Activated T-helper 9 cell treated with anti-CD3 and anti-CD28 coated beads, Interleukin-2, amount 50 U/mL, for 16 hours (primary cell): ENCODE data around the gene SLC49A4.
"Not testable (repeated sequence)": the region's sequence is repeated elsewhere in the genome, so short reads cannot be mapped to it uniquely, and the experiment has no call there.

Experiments
- DNase-seq: peaks from one replicate; pipeline ENCODE4 v3.0.0-alpha.2; 2020; ENCODE audit warnings: low read depth

Gene SLC49A4, protein sequence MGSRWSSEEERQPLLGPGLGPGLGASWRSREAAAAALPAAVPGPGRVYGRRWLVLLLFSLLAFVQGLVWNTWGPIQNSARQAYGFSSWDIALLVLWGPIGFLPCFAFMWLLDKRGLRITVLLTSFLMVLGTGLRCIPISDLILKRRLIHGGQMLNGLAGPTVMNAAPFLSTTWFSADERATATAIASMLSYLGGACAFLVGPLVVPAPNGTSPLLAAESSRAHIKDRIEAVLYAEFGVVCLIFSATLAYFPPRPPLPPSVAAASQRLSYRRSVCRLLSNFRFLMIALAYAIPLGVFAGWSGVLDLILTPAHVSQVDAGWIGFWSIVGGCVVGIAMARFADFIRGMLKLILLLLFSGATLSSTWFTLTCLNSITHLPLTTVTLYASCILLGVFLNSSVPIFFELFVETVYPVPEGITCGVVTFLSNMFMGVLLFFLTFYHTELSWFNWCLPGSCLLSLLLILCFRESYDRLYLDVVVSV

DNA sequence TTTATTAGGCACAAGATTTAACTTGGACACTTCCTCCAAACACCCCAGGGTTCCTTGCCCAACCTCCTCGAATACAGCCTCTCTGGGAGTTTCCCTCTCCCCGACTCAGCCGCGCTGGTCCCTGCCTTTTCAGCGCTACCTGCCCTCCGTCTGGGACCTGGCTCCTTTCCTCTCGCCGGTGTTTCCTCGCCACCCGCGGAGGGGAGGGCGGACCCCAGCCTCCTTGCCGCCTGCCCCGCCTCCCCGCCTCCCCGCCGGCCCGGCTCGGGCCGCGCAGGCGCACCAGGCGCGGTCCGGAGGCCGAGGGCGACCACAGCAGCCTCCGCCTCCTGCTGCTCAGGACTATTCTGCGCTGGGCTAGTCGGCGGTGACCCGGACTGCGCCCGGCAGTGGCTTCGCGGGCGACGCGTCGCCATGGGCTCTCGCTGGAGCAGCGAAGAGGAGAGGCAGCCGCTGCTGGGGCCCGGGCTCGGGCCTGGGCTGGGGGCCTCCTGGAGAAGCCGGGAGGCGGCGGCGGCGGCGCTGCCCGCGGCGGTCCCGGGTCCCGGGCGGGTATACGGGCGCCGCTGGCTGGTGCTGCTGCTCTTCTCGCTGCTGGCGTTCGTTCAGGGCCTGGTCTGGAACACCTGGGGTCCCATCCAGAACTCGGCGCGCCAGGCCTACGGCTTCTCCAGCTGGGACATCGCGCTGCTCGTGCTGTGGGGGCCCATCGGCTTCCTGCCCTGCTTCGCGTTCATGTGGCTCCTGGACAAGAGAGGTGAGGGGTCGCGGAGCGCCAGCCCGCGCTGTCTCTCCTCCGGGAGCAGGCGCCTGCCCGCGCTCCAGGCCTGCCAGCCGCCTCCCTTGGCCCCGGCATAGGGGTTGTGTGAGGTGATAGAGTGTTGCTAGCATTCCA is at the start of gene SLC49A4:
Gene SLC49A4, plus strand, starts transcription at position 291 of the 895 bp plus-strand sequence. Its CDS starts 124 bp downstream, at position 415.
- DNase-seq, result peak; percentile 61

DNA sequence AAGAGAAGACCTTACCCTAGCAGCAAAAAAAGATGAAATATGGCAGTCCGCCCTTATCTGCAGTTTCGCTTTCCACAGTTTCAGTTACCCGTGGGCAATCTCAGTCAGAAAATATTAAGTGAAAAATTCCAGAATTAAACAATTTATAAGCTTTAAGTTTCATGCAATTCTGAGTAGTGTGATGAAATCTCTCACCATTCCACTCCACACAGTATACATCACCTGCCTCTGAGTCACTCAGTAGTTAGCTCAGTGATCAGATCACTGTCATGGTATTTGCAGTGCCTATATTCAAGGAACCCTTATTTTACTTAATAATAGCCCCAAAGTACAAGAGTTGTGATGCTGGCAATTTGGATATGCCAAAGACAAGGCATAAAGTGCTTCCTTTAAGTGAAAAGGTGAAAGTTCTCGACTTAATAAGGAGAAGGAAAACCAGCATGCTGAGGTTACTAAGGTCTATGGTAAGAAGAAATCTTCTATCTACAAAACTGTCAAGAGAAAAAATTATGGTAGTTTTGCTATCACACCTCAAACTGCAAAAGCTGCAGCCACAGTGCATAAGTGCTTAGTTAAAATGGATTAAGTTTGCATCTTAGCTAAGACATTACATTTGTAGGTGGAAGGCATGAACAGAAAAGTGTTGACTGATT is 49.4 kb upstream of the SLC49A4 start:
- DNase-seq, result no peak

- not testable (repeated sequence) for DNase-seq
Observed at GRCh38 chr3:122747295-122747694, 47.6 kb upstream of the SLC49A4 start.

DNA sequence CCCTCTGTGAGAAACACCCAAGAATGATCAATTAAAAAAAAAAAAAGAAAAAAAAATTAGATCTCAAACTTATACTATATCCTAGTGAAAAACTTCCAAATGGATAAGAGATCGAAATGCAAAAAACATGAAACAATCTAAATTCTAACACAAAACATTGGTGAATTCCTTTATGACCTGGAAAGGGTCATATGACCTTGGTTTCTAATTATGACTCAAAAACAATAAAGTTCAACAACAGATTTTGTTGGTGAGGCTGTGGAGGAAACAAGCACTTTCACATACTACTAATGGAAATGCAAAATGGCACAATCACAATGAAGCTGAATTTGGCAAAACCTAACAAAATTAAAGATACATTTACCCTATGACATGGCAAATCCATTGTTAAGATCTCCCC is 46.5 kb upstream of the SLC49A4 start:
- no peak for DNase-seq

- no peak for DNase-seq
Observed at GRCh38 chr3:122754929-122755328, 39.9 kb upstream of the SLC49A4 start.

- DNase-seq, result no peak
Observed at GRCh38 chr3:122755491-122755890, 39.4 kb upstream of the SLC49A4 start.

GRCh38 chr3:122758877-122759560 is 35.9 kb upstream of the SLC49A4 start:
- DNase-seq, result no peak

DNA sequence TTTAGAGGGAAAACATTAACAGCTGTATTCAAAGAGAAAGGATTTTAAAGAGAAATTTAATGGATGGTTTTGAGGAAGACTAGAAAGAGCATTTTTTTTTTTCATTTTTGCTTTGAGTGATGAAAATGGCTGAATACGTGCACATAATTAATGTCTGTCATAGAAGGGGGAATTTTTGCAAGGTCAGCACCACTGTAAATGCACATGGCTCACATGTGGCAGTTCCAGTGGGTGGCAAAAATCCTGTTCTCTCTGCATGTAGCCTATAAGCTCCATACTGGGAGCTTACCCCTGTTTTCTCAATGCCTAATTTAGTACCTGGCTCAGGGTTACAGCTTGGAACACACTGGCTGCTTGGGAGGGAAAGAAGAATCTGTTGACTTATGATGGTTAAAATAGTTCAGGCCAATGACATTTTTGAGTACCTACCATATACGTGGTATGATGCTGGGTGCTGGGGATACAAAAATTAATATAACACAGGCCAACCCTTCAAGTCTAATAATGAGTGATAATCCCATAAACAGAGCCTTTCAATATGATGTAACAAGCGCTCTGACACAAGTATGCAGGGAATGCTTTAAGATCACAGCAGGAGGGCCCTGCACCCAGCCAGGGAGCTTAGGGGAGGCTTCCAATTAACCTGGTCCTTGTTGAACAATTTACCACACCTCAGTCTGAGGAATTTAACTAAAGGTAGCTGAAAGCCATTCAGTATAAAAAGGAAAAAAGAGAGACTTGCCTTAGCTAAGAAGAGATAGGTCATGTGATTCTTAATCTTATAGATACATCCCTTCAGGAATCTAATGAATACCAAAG is 34.2 kb upstream of the SLC49A4 start:
- DNase-seq, result no peak

DNA sequence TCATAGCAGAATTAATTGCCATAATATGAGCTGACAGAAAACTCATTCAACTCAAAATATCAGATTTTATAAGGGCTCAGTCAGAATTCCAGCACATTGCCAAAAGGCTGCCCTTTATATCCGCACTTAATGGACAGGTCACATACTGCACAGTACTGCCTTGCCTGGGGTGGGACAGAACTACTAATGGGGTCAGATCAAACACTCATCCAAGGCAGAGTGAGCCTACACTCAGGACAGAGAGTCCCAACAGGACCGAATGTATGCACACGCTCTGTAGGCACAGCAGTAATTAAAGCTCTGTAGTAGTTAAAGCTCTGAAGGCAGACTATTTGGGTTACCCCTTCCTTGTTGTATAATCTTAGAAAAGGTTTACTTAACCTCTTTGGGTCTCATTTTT is 28.4 kb upstream of the SLC49A4 start:
- no peak for DNase-seq

- no peak for DNase-seq
Observed at GRCh38 chr3:122767540-122768372, 27.1 kb upstream of the SLC49A4 start.

DNA sequence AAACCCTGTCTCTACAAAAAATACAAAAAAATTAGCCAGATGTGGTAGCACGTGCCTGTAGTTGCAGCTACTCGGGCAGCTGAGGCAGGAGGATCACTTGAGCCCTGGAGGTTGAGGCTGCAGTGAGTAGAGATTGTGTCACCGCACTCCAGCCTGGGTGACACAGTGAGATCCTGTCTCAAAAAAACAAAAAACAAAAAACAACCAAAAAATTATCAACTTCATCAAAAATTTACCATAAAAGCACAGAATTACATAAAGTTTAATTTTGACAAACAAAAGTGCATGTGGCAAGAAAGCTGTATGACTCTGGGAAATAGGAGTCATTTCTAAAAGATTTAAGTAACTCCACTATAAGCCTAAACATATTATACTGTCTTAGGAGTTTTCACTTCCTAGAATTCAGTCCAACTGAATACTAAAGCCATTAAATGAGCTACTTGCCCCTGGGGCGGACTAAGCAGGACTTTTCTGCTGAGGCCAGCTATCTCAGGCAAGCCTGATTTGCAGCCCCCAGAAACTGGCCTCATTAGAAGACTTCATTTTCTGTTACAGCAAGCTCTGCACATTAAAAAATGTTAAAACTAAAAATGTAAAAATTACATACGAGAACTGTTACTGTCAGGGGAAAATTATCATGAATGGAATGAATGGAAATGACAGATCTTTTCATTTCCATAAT is 24.2 kb upstream of the SLC49A4 start:
- no peak for DNase-seq

DNA sequence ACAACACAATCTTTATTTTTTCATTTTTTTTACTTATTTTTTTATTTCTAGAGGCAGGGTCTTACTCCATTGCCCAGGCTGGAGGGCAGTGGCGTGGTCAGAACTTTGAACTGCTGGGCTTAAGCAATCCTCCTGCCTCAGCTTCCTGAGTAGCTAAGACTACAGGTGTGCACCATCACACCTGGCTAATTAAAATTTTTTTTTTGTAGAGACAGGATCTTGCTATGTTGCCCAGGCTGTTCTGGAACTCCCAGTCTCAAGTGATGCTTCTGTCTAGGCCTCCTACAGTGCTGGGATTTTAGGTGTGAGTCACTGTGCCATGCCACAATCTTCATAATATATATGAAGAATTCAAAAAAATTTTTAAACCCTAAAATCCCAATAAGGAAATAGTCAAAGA is 22.0 kb upstream of the SLC49A4 start:
- DNase-seq, result no peak

GRCh38 chr3:122773944-122774509 is 20.8 kb upstream of the SLC49A4 start:
- no peak for DNase-seq

DNA sequence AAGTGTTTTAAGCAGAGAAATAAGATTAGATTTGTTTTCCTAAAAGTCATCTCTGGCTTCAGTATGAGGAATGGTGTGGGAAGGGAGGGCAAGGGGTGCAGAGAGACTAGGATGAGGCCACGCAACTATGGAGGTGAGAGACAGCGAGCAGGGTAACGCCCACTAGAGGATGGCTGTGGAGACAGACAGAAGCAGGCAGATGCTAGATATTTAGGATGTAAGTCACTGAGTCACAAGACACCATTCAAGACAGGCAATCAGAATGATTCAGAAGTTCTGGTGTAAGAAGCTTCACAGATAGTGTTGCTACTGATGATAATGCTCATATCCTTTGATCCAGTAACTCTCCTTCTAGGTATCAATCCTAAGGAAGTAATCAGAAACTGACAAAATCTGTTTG is 20.3 kb upstream of the SLC49A4 start:
- no peak for DNase-seq

GRCh38 chr3:122776675-122777468 is 18.0 kb upstream of the SLC49A4 start:
- DNase-seq, result no peak

DNA sequence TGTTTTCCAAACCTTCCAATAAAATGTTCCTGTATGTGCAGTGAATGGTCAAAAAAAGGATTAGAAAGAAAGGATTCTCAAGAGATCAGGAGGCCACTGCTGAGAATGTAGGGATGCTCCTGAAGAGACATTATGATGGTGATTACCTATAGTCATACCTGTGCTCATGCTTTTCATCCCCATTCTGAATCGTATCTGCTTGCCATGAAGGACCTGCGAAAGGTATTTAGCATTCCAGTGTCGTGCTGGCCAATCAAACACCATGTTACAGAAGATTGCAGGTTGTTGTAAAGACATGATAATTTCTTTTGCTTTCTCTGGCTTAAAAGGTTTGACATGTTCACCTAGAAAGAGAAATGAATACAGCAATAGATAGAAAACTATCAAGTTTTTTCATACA is 17.3 kb upstream of the SLC49A4 start:
- DNase-seq, result no peak

DNA sequence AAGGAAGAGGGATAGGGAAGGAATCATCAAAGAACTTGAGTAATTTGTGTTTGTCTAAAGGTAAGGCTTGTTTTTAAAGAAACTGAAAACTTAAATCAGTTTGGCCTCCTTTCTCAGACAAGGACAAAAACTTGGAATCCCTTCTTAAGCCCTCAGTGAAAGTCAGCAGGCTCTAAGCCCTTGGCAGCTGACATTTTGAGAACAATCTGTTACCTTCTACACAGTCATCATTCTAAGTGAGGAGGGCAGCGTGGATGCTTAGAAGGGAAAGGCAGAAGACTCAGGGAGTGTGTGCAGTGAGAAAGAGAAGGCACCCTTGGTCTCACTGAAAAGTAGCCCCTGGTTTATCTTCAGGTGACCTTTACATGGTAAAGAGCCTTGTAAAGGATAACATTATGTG is 12.1 kb upstream of the SLC49A4 start:
- DNase-seq, result no peak

DNA sequence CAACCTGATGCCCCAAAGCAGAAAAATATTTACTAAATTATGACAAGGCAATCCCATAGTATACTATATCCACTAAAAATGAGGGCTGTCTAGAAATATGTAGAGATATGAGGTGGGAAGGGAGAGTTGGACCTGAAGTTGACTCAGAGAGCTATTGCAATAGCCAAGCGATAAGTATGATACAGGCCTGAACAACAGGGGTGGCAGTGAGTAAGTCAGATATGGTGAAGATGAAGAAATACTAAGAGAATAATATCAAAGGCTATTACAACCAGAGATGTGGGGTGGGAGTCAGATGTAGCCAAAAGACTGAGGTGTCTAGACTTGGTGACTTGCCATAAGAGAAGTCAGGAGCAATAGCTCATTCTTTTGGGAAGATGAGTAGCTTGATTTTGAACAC is 10.4 kb upstream of the SLC49A4 start:
- no peak for DNase-seq
